D341Med (cell line): Measurements from ENCODE around the gene TENM3.
"Not testable (repeated sequence)": the region's sequence is repeated elsewhere in the genome, so short reads cannot be mapped to it uniquely, and the experiment has no call there.

Experiments used
- DNase-seq: peaks from one replicate; pipeline ENCODE4 v3.0.0; 2012; ENCODE audit warnings: low spot score

Gene TENM3

GRCh38 chr4:182339221-182339641, 96.0 kb downstream of the TENM3 start:
- peak; percentile 82 for DNase-seq

GRCh38 chr4:182343453-182343852, 100.3 kb downstream of the TENM3 start:
- no peak for DNase-seq

- no peak for DNase-seq
Observed at GRCh38 chr4:182344968-182345367, 101.8 kb downstream of the TENM3 start.

GRCh38 chr4:182346250-182346649, 103.0 kb downstream of the TENM3 start:
- DNase-seq, result no peak

GRCh38 chr4:182346675-182347375, 103.6 kb downstream of the TENM3 start:
- DNase-seq, result no peak

GRCh38 chr4:182348779-182349326, 105.7 kb downstream of the TENM3 start:
- DNase-seq, result no peak

GRCh38 chr4:182350041-182350440, 106.8 kb downstream of the TENM3 start:
- DNase-seq, result no peak

- DNase-seq, result no peak
Observed at GRCh38 chr4:182351485-182351884, 108.3 kb downstream of the TENM3 start.

GRCh38 chr4:182354106-182354505, 110.9 kb downstream of the TENM3 start:
- DNase-seq, result no peak

GRCh38 chr4:182354867-182355266, 111.7 kb downstream of the TENM3 start:
- no peak for DNase-seq

- DNase-seq, result no peak
Observed at GRCh38 chr4:182367153-182367552, 124.0 kb downstream of the TENM3 start.

GRCh38 chr4:182369211-182369610, 126.0 kb downstream of the TENM3 start:
- no peak for DNase-seq

- no peak for DNase-seq
Observed at GRCh38 chr4:182370491-182370890, 127.3 kb downstream of the TENM3 start.

- no peak for DNase-seq
Observed at GRCh38 chr4:182380771-182381181, 137.6 kb downstream of the TENM3 start.

GRCh38 chr4:182382941-182383340, 139.7 kb downstream of the TENM3 start:
- DNase-seq, result no peak

- DNase-seq, result no peak
Observed at GRCh38 chr4:182384631-182385091, 141.5 kb downstream of the TENM3 start.

- no peak for DNase-seq
Observed at GRCh38 chr4:182385897-182386296, 142.7 kb downstream of the TENM3 start.

- not testable (repeated sequence) for DNase-seq
Observed at GRCh38 chr4:182386576-182386975, 143.4 kb downstream of the TENM3 start.

- DNase-seq, result no peak
Observed at GRCh38 chr4:182391111-182391684, 148.0 kb downstream of the TENM3 start.

GRCh38 chr4:182394181-182394580, 151.0 kb downstream of the TENM3 start:
- no peak for DNase-seq

GRCh38 chr4:182400081-182400480, 156.9 kb downstream of the TENM3 start:
- DNase-seq, result no peak

GRCh38 chr4:182400790-182401189, 157.6 kb downstream of the TENM3 start:
- DNase-seq, result no peak

GRCh38 chr4:182404376-182404775, 161.2 kb downstream of the TENM3 start:
- no peak for DNase-seq

- no peak for DNase-seq
Observed at GRCh38 chr4:182405087-182405486, 161.9 kb downstream of the TENM3 start.
